ENCODE measurements around the gene ADGRD1.

The ADGRD1 gene

DNA sequence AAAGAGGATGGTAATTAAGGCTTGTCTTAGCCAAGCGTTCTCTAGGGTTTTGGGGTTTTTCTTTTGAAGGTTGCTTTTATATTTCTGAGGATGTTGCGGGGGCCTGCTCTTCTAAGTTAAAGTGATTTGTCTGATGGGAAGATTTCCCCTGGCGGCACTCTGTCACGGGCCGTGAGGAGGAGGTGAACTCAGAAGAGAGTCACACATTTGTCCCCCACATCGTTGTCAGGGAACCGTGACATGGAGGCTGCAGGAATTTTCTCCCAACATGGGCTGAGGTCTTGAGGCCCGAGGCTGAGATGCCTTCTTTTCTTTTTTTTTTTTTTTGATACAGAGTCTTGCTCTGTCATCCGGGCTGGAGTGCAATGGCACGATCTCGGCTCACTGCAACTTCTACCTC is 71.5 kb downstream of the ADGRD1 start:
- no peak for DNase-seq (ENCODE audit: low spot score)

DNA sequence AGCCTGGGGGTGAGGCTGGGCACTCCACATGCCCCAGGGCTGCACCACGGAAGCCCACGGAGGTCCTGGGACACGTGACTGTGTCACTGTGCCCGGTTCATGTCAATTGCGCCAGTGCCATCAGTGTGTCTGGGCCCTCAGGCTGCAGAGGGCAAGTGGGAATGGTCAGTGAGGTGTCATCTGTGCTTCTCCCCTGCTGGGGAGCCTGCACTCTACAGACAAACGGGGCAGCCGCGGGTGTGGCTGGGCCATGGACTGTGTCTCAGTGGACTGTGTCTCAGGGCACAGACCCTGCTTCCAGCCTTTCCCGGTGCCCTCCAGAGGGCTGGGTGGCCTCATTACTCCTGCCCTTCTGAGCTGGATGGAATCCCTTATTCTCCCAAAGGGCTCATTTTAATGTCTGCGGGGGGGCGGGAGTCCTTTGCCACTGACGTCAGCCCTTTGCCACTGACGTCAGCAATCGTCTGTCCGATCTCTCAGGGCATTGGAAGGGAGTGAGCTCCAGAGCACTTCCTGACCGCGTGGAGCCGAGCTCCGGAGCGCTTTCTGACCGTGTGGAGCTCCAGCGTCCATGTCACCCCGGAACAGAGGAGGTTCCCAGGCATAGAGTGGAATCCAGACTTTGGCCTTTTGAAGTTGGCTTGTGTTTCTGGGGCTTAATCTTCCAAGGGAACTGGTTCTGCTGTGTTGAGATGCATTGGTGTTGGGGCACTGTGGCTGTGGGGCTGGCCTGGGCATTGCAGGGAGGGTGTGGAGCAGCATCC is 72.4 kb downstream of the ADGRD1 start:
- DNase-seq (ENCODE audit: low spot score): no peak

DNA sequence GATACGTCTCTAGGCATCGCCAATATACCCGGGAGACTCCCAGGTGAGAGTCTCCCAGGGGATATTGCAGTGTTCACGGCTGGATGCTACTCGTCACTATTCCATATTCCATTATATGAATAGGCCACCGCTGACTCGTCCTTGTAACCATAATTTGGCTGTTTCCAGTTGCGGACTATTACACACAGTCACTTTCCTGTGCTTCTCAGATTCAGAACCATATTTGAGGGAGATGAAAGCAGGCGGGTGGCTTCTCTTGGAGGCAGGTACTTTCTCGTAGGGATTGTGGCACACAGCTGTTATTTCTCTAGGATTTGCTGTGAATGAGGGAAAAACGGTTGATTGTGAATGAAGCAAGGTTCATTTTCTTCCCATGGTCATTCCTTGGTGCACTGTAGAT is 73.0 kb downstream of the ADGRD1 start:
- no peak for DNase-seq (ENCODE audit: low spot score)

DNA sequence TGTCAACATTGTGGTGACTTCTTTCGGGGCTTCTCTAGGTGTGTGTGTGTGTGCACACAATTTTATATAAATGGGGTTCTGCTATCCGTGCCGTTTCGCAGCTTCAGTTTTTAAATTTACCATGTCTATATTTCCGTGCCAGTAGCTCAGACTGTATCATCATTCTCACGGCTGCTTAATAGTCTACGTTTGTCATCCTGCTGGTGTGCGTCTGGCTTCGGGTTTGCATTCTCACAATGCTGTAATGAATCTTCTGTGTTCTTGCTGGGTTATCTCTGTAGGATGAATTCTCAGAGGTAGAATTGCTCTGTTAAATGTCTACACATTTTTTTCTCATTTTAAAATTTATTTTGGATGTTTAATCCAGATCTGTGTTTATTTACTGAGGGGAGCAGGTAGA is 73.6 kb downstream of the ADGRD1 start:
- no peak for DNase-seq (ENCODE audit: low spot score)

DNA sequence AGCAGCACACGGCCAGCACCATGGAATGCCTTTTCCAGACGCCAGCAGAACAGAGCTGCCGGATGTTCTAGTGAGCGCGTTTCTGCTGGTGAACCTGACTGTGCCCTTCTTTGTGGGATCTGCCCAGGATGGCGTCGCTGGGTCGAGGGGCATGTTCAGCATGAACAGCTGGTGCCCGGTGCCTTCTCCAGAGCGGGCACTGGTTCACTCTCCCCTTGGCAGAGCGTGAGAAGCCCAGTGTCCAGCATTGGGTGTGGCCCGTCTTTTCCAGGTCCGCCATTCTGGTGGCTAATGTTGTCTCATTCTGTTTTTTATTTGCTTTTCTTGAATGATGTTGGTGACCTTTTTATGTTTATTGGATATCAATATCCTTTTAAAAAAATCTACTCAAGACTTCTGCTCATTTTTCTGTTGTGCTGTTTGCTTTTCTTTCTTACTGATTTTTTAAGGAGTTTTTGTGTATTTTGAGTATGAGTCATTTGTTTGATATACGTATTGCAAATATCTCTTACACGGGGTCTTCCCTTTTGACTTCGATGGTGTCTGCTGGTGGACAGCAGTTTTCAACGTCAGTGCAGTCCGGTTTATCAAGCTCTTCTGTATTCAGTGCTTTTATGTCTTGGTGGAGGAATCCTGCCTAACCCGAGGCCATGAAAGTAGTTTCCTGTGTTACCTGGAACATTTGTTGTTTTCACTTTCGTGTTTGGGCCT is 74.3 kb downstream of the ADGRD1 start:
- DNase-seq (ENCODE audit: low spot score): no peak

DNA sequence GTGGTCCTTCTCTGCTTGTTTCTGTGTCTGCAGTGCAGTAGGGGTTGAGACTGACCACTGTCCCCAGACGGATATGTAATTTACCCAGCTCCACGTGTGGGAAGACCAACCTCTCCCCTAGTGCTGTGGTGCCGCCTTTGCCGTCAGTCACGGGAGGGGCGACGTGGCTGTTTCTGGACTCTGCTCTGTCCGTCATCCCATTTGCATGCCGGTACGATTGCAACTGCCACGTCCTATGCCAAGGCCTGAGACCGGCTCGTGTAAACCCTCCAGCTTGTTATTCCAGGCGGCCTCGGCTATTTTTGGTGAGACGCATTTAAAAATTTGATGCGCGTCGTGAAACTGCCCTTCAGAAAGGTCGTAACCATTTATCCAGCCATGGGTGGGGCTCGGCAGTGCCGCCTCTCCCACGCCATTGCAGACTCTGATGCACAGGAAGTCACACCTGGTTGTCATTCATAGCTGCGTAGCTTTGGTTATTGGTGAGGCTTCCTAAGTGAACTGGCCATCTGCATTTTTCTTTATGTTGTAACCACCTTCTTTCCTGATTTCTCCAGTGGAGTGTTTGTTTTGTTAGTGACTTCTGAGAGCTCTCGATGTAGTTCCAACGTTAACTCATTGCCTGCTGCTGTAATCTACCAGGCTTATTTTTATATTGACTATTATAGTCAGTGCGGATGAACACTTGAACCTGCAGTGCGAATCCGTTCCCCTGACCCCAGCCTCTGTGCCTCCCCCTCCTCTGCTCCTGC is 75.1 kb downstream of the ADGRD1 start:
- no peak for DNase-seq (ENCODE audit: low spot score)

DNA sequence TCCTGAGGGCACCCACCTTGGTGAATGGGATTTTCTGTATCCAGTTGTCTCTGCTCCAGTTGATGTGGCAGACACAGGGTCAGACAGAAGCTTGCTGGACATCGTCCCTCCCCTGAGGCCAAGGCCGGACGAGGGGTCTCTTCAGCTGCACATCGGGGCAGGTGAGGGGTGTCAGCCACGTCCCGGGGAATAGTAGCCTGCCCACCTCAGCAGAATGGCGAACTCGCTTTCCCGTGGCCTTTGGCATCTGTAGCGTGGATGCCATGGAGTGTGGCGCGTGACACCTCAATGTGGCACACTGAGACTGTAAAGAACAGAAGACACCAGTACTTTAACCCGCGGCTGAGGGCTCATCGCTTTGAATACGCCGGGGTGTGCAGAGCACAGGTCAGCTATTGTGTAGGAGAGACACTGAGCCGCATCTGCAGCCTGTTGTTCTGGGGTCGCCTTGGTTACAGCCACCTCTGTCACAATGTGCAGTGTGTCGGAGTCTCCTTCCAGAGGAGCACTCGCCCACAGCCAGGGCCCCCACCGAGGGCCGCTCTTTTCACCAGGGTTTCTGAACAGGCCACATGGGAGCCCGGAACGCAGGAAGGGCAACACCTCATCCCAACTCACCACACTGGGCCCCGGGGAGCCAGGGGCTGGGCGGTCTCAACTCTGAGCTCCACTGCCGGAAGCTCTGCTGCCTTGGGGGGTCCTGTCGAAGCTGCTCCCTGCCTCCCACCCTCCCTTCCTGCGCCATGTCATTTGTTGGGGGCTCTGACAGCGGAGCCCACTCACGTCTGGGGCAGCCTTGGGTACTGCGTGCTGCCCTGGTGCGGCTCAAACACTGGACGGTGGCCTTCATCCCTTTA is 77.0 kb downstream of the ADGRD1 start:
- no peak for DNase-seq (ENCODE audit: low spot score)

DNA sequence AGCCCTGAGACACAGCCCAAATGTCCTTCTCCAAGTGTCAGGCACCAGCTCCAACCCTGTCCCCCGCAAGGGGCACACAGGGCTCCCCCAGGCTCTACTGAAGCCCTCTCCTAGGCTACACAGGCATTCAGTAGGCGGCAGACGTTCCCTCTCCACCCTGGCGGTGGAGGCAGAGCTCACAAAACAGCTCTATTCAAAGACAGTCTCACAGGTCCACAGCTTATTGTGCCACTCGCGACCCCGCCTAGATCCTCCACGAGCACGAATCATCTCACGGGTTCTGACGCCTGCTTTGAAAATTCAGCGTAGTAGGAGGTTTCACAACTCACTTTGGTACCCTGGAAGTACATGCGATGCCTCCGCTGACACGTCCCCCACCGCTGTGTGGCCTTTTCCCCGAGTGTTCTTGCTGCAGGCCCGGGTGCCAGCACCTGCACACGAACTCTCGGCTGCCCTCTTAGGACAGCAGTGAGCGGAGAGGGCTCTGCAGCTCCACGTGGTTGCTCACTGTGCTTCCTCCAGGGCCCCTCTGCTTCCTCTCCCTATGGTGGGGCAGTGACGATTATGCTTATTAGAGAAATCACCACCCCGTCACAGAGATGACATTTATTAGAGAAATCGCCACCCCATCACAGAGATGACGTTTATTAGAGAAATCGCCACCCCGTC is 78.5 kb downstream of the ADGRD1 start:
- no peak for DNase-seq (ENCODE audit: low spot score)

DNA sequence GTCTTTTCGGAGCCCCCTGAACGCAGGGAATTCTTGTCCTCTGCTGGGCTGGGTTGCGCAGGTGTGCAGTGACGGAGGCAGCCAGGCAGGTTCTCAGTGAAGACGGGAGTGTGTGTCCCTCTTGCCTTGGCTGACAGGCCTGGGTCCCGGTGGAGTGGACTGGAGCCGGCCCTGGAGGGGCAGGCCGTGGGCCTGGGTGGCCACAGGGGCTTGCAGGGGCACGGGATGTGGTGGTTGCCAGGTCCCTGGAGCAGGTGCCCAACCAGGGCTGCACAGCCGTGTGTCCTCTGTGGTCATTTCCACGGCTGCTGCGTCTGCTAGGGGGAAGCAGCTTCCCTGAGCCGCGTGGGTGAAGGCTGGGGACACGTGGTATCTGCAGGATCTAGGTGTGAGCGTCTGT is 79.8 kb downstream of the ADGRD1 start:
- no peak for DNase-seq (ENCODE audit: low spot score)

DNA sequence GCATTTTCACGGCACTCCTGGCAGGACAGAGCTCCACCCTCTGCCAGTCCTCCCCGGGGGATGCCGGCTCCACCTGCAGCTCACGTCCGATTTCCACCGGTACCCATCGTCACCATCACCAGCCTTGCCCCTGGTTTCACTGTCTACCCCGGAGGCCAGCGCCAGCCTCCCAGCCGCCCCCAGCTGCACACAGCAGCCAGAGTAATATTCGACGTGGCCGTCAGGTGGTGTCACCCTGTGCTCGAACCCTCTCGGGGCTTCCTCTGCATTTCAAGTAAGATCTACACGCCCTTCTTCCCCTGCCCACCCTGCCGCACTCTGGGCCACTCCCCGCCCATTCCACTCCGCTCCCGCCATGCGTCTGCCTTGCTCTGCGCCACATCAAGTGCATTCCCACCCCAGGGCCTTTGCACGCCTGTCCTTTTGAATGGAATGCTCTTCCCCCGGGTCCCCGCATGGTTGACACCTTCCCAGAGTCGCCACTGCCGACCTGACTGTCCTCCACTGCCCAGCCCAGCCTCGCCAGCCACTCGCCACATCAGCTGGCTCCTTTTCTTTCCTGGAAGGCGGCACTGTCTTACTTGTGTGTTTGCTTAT is 80.3 kb downstream of the ADGRD1 start:
- DNase-seq (ENCODE audit: low spot score): no peak

DNA sequence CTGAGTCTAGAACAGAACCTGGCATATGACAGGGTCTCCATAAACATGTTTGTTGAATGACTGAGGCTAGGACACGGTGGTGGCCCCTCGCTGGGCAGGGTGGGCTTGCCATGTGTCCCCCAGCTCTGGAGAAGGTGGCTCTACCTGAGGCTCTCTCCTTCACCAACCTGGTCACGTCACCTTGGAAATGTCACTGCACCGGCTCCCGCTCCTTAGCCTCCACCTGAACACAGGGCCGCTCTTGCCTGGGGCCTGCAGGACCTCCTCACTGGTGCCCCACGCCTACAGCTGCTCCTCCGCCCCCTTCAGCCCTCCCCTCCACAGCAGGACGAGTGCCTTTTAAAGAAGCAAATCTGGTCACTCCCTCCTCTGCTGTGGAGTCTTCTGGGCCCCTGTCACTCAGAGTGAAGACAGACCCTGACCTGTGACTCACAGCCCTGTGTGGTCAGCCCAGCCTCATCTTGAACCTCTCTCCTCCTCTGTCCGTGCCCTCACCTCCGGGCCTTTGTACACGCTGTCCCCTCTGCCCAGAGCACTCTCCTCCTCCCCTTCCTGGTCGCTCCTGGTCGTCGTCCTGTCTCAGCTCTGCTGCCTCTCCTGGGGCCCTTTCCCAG is 81.0 kb downstream of the ADGRD1 start:
- DNase-seq (ENCODE audit: low spot score): no peak

DNA sequence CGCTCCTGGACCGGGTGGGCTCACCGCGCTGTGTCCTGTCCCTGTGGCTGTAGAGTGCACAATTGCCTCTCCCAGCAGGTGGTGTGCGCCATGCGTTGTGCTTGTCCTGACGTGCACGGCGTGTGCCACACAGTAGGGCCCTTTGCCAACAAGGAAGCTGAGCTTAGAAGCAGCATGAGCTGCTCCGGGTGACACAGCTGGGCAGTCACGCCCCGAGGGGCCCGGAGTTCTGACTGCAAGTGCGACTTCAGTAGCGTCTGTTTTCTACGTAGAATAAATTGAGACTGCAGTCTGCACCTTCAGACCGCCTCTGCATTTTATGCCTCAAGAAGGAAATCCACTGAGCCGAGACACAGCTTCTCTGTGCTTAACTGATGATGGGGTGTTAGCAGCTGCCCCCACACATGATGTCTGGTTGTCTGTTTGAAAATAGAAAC is 81.6 kb downstream of the ADGRD1 start:
- DNase-seq (ENCODE audit: low spot score): no peak

DNA sequence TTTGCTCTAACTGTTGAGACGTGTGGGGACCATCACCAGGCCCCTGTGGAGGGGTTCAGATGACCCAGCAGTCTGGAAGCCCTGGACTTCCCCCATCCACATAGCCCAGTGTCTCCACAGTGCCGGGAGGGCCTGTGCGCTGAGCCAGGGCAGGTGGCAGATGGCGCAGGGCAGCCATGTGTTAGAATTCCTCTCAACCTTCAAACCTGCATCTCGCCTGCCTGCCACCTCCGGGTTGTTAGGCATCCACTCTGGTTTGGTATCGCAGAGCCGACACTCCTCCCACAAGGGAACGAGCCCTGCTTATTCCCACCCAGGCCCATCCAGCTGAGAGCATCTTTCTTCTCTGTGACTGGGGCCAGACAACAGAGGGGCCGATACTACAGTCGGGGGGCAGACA is 84.5 kb downstream of the ADGRD1 start:
- no peak for DNase-seq (ENCODE audit: low spot score)

DNA sequence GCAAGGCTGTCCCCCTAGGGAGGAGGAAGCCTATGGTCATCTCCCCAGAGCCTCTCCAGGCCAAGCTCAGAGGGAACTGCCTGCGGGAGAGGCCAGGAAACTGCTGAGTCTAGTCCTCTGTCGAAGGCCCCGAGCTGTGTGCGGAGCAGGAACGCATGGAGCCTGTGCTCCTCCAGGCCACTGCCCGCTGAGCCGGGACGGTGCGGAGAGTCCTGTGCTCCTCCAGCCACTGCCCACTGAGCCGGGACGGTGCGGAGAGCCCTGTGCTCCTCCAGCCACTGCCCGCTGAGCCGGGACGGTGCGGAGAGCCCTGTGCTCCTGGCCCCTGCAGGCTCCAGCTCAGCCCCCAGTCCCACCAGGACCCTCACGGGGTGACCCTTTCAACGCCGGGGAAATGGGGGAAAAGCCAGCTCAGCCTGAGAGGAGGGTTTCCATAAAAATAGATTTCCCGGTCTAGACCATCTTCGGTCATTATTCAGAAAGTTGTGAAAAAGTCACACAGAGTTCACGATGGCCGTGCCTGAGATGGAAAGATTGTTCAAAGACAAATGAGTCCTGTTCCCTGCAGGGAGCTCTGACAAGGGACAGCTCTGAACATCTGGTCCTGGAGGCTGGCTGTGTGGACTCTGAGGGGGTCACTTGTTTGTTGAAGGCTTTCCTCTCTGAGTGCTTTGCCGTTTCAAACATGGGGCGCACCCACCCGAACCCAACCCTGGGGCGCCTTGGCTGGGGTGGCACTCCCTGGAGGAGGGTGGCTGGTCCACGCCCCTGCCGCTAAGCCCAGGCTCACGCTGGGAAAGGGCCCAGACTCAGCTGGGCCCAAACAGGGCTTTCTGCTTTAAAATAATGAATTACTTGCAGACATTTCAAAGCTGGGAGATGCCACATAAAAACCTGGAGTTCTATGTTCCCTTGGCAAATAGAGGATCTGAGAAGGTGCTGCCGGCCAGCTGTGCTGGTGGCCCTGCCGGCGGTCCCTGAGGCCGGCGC is 85.5 kb downstream of the ADGRD1 start:
- no peak for DNase-seq (ENCODE audit: low spot score)

DNA sequence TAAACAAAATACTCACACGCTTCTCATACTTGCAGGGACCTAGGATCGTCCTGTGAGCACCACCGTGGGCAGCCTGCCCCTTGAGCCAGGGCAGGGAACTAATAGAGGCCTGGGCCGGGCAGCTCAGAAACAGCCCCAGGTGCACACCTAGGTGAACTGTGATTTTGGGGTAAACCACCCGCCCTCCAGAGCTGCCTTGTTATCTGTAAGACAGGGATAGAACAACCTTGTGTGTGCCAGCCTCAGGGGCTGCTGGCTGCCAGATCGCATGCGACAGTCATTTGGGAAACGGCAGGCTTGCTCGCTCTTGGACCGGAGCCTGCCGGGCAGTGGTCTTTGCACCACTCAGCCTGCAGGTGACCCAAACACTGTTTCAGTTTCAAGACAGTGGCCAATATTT is 86.8 kb downstream of the ADGRD1 start:
- no peak for DNase-seq (ENCODE audit: low spot score)

DNA sequence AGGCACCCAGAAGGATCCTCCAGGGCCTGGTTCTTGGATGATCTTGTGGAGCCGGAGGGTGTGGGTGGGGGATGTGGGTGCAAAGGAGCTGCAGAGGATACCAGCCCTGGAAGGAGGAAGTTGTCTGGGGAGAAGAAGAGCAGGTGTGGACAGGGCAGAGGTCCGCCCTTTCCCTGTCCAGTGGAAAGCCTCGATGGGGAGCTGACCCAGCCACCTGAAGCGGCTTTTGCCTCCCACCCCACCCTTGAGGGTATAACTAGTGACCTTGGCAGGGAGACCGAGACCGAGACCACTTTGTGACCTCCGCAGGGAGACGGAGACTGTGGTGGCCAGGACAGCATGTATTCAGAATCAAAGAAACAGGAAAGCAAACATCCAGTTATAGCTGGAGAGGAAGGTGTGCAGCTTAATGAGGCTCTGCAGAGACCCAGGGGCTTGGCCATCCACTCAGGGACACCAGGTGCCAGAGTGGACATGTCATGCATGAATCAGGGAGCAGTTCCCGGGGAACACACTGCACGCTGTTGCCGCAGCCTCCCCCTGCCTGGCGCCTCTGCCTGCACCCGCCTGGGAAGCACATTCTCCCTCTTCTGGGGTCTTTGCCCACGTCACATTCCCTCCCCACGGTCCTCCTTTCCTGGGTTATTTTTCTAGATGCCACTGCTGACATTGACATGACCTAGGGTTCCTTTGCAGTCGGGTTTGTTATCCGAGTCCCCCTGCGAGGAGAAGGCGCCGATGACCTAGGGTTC is 87.7 kb downstream of the ADGRD1 start:
- no peak for DNase-seq (ENCODE audit: low spot score)

DNA sequence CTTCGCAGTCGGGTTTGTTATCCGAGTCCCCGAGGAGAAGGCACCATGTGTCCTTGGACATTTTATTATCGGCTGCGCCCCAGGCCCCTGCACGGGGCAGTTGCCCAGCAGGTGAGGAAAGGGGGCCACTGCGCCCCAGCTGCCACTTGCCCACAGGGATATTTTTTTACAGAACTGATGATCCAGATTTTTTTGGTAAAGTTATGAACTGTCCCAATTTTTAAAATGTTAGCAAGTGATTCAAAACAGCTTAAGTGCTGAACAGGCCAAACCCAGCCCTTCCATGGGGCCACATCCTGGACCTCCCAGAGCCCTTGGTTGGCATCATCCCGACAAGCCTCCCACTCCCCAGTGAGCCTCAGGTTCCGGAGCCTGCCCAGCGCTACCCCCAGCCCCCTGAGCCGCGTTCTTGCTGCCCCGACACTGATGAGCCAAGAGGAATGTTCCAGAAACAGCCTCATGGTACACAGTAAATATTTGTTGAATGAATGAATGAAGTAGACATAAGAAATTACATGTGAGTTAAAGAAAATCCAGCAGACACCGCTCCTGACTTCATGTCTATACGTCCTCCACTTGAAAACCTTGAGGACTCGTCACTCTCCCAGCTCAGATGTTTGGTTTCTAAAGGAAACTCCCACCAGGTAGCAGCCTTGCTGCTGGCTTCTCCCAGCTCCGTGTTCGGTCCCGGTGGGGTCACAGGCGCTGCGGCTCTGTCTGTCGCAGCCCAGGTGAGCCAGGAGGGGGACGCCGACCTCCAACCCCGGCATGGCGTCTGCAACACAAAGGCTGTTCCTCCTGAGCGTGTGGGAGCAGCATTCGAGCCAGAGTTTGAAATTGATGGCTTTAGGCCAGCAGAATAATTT is 88.5 kb downstream of the ADGRD1 start:
- DNase-seq (ENCODE audit: low spot score): no peak

DNA sequence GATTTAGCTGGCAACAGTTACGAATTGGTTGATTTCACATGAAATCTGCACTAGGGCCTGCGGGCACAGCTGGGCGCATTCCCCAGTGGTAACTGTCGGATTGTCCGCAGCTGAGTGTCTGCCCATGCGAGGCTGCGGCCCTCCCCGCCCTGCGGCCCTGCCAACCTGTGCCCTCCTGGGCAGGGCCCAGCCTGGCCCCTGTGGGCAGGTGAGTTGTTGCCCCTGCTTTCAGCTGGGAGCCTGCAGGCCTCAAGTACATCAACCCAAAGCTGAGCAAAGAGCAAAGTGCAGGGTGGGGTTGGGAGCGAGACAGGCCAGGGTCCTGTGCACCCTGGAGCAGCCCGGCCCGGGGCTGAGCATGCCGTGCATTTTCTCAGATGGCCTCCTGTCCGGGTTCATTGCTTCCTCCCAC is 89.1 kb downstream of the ADGRD1 start:
- DNase-seq (ENCODE audit: low spot score): no peak

All from GM03348 (cell line).